ENCODE data around the gene LTK.

GRCh38 chr15:41550066-41550775 is 36.6 kb upstream of the LTK start:
- TF ChIP-seq RAD21 (IDR thresholded peaks at IDR 0.05 in 1 of 2, conservative IDR thresholded peaks at IDR 0.05 in 1 of 2; ENCODE audit: low read depth in 2 of 2, low read length in 2 of 2): no peak
- no peak for TF ChIP-seq POLR2AphosphoS5 (IDR thresholded peaks at IDR 0.05; ENCODE audit: low read depth, low read length)
- no peak for TF ChIP-seq CHD2 (IDR thresholded peaks at IDR 0.05; ENCODE audit: low read length)
- no peak for TF ChIP-seq CTCF (IDR thresholded peaks at IDR 0.05; ENCODE audit: control extremely low read depth in 1 of 3, insufficient read depth in 1 of 3, low read depth in 1 of 3, low read length in 3 of 3)
- TF ChIP-seq EZH2 (IDR thresholded peaks at IDR 0.05; ENCODE audit: low read depth, low read length, severe bottlenecking): no peak
- no peak for TF ChIP-seq POLR2A (IDR thresholded peaks at IDR 0.05; ENCODE audit: control extremely low read depth in 1 of 2, low read depth in 2 of 2, low read length in 2 of 2)
- no peak for TF ChIP-seq ATF2 (IDR thresholded peaks at IDR 0.05; ENCODE audit: low read length)
- TF ChIP-seq CEBPB (IDR thresholded peaks at IDR 0.05; ENCODE audit: low read depth, low read length): 0 out of 2 replicates have a peak, but pooled peaks have one; percentile 19
- no peak for TF ChIP-seq TEAD4 (IDR thresholded peaks at IDR 0.05; ENCODE audit: low read depth, low read length)
- TF ChIP-seq CHD1 (IDR thresholded peaks at IDR 0.05; ENCODE audit: low read depth, low read length): no peak
- TF ChIP-seq SIX5 (IDR thresholded peaks at IDR 0.05; ENCODE audit: low read depth, low read length): no peak
- TF ChIP-seq TCF12 (IDR thresholded peaks at IDR 0.05; ENCODE audit: low read depth, low read length): no peak
- no peak for TF ChIP-seq HDAC6 (IDR thresholded peaks at IDR 0.05; ENCODE audit: low read depth, low read length)
- TF ChIP-seq TAF7 (optimal IDR thresholded peaks at IDR 0.05; ENCODE audit: borderline replicate concordance, low read depth, low read length): no peak

Measured in H1 (cell line).